ENCODE measurements around the gene GPR17. TPM values are rescaled to one million over a fixed set of nuclear protein-coding genes. Genes with fewer than 3 reads are reported as not detected.

Gene GPR17
- total RNA-seq, 1 donor from 2014 or later, result not detected

GRCh38 chr2:127670055-127670956 lies 24.4 kb downstream of the GPR17 start:
- TF ChIP-seq CTCF (IDR thresholded peaks at IDR 0.05; ENCODE audit: unreplicated experiment), result no peak
- H3K4me3 Mint-ChIP-seq, result no peak overlapping the region
- peaks cover 13% of the 10 kb centered on the region for H3K9me3 Mint-ChIP-seq
- no peaks in the 10 kb centered on the region for H3K36me3 Mint-ChIP-seq
- H3K27me3 Mint-ChIP-seq (ENCODE audit: low read depth), result peaks cover 56% of the 10 kb centered on the region
- no peak for DNase-seq (ENCODE audit: low spot score in 2 of 2, unreplicated experiment in 2 of 2)
- peaks cover 4% of the 10 kb centered on the region for H3K4me1 Mint-ChIP-seq
- no peak overlapping the region for H3K27ac Mint-ChIP-seq

GRCh38 chr2:127670957-127671290 lies 25.0 kb downstream of the GPR17 start:
- peaks cover 55% of the 10 kb centered on the region for H3K27me3 Mint-ChIP-seq (ENCODE audit: low read depth)
- DNase-seq (ENCODE audit: low spot score in 2 of 2, unreplicated experiment in 2 of 2), result no peak
- peaks cover 13% of the 10 kb centered on the region for H3K9me3 Mint-ChIP-seq
- no peaks in the 10 kb centered on the region for H3K36me3 Mint-ChIP-seq
- H3K4me3 Mint-ChIP-seq, result no peak overlapping the region
- no peak for TF ChIP-seq CTCF (IDR thresholded peaks at IDR 0.05; ENCODE audit: unreplicated experiment)
- no peak overlapping the region for H3K27ac Mint-ChIP-seq
- peaks cover 7% of the 10 kb centered on the region for H3K4me1 Mint-ChIP-seq

GRCh38 chr2:127671557-127672302 lies 25.8 kb downstream of the GPR17 start:
- TF ChIP-seq CTCF (IDR thresholded peaks at IDR 0.05; ENCODE audit: unreplicated experiment), result no peak
- H3K27me3 Mint-ChIP-seq (ENCODE audit: low read depth), result peaks cover 55% of the 10 kb centered on the region

GRCh38 chr2:127672341-127673224 lies 26.6 kb downstream of the GPR17 start:
- H3K27ac Mint-ChIP-seq, result no peak overlapping the region
- peaks cover 56% of the 10 kb centered on the region for H3K27me3 Mint-ChIP-seq (ENCODE audit: low read depth)
- no peak for DNase-seq (ENCODE audit: low spot score in 2 of 2, unreplicated experiment in 2 of 2)

More at GRCh38 chr2:127671557-127672302, 25.8 kb downstream of the GPR17 start:
- Mint-ChIP-seq H3K27ac (no peak overlapping the region), H3K4me3 (no peak overlapping the region), H3K4me1 (peaks cover 11% of the 10 kb centered on the region), H3K36me3 (no peaks in the 10 kb centered on the region), H3K9me3 (peaks cover 13% of the 10 kb centered on the region)
- no peak for DNase-seq (ENCODE audit: low spot score in 2 of 2, unreplicated experiment in 2 of 2)

More at GRCh38 chr2:127672341-127673224, 26.6 kb downstream of the GPR17 start:
- Mint-ChIP-seq H3K4me1 (peaks cover 11% of the 10 kb centered on the region), H3K4me3 (no peak overlapping the region), H3K36me3 (no peaks in the 10 kb centered on the region), H3K9me3 (peaks cover 10% of the 10 kb centered on the region)
- TF ChIP-seq CTCF (IDR thresholded peaks at IDR 0.05; ENCODE audit: unreplicated experiment), result no peak

All from mesothelial cell of epicardium (in vitro differentiated cells).